ENCODE measurements around the gene COL25A1.

GRCh38 chr4:109171070-109171469 is 131.4 kb downstream of the COL25A1 start:
- TF ChIP-seq SUZ12 (IDR thresholded peaks at IDR 0.05) (no peak), SP1 (IDR thresholded peaks at IDR 0.05) (no peak), ELF4 (IDR thresholded peaks at IDR 0.05) (no peak), ZNF384 (IDR thresholded peaks at IDR 0.05) (no peak), BHLHE40 (IDR thresholded peaks at IDR 0.05; ENCODE audit: borderline replicate concordance) (no peak), TARDBP (IDR thresholded peaks at IDR 0.05) (no peak), FOXK2 (IDR thresholded peaks at IDR 0.05) (no peak), NFRKB (IDR thresholded peaks at IDR 0.05) (no peak), ARNT (IDR thresholded peaks at IDR 0.05) (no peak), HDGF (IDR thresholded peaks at IDR 0.05; ENCODE audit: borderline replicate concordance) (no peak), FOXA1 (IDR thresholded peaks at IDR 0.05) (no peak), LEF1 (IDR thresholded peaks at IDR 0.05; ENCODE audit: borderline replicate concordance) (no peak)
- TF ChIP-seq, protein P1, sequence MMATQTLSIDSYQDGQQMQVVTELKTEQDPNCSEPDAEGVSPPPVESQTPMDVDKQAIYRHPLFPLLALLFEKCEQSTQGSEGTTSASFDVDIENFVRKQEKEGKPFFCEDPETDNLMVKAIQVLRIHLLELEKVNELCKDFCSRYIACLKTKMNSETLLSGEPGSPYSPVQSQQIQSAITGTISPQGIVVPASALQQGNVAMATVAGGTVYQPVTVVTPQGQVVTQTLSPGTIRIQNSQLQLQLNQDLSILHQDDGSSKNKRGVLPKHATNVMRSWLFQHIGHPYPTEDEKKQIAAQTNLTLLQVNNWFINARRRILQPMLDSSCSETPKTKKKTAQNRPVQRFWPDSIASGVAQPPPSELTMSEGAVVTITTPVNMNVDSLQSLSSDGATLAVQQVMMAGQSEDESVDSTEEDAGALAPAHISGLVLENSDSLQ (IDR thresholded peaks at IDR 0.05), result no peak
